Neural cell (in vitro differentiated cells): ENCODE results near the gene CHAC2. TPM values are rescaled to one million over a fixed set of nuclear protein-coding genes. Genes with fewer than 3 reads are reported as not detected.
"Not testable (repeated sequence)": the region's sequence is repeated elsewhere in the genome, so short reads cannot be mapped to it uniquely, and the experiment has no call there.

ENCODE experiments used
- H2AFZ ChIP-seq: fragments of 200-600, 300-800 bp; sonication (generic), shearing (Covaris generic); 2 replicates; pipeline ENCODE4 v1.6.0; 2014; ENCODE audit warnings: low read depth, mild to moderate bottlenecking, antibody characterized with exemption, low read length, moderate library complexity
- H3F3A ChIP-seq: fragments of 200-600 bp; shearing (Covaris generic); 2 replicates; pipeline ENCODE4 v1.6.1; 2016; ENCODE audit warnings: mild to moderate bottlenecking, moderate library complexity, mixed read lengths, antibody characterized with exemption, low read length; ENCODE audit not compliant: insufficient read depth, poor library complexity, severe bottlenecking
- H3K27ac ChIP-seq: fragments of 200-600, 300-800 bp; sonication (generic), shearing (Covaris generic); 2 replicates; pipeline ENCODE4 v1.5.1; 2014; ENCODE audit warnings: mild to moderate bottlenecking, low read length, moderate library complexity
- H3K27me3 ChIP-seq: fragments of 300-800, 200-600 bp; sonication (generic), shearing (Covaris generic); 2 replicates; pipeline ENCODE4 v1.6.0; 2014; ENCODE audit warnings: mild to moderate bottlenecking, low read depth, low read length, moderate library complexity; ENCODE audit not compliant: insufficient read depth
- H3K36me3 ChIP-seq: fragments of 300-800, 200-600 bp; sonication (generic), shearing (Covaris generic); 2 replicates; pipeline ENCODE4 v1.5.1; 2014; ENCODE audit warnings: mild to moderate bottlenecking, antibody characterized with exemption, low read length, moderate library complexity; ENCODE audit not compliant: insufficient read depth
- H3K4me2 ChIP-seq: fragments of 300-800, 200-600 bp; sonication (generic), shearing (Covaris generic); 2 replicates; pipeline ENCODE4 v1.6.0; 2014; ENCODE audit warnings: mild to moderate bottlenecking, low read length
- H3K4me3 ChIP-seq: fragments of 300-800, 200-600 bp; sonication (generic), shearing (Covaris generic); 2 replicates; pipeline ENCODE4 v1.5.1; 2014; ENCODE audit warnings: mild to moderate bottlenecking, low read length, moderate library complexity
- H3K79me2 ChIP-seq: fragments of 200-600 bp; shearing (Covaris generic); replicated peaks from 2 replicates; pipeline ENCODE4 v1.6.0; 2014; ENCODE audit warnings: mild to moderate bottlenecking, low read length, moderate library complexity; ENCODE audit not compliant: insufficient read depth
- H3K9ac ChIP-seq: fragments of 300-800, 200-600 bp; sonication (generic), shearing (Covaris generic); 2 replicates; pipeline ENCODE4 v1.6.1; 2016; ENCODE audit warnings: mild to moderate bottlenecking, low read length, mixed read lengths
- H3K9me2 ChIP-seq: fragments of 200-600 bp; shearing (Covaris generic); 2 replicates; pipeline ENCODE4 v1.6.1; 2016; ENCODE audit warnings: mild to moderate bottlenecking, low read length, mixed read lengths; ENCODE audit not compliant: insufficient read depth
- H3K9me3 ChIP-seq: fragments of 200-600, 300-800 bp; sonication (generic), shearing (Covaris generic); 2 replicates; pipeline ENCODE4 v1.6.1; 2016; ENCODE audit warnings: mild to moderate bottlenecking, mixed run types, low read length, moderate library complexity, mixed read lengths
- H4K20me1 ChIP-seq: fragments of 200-600 bp; shearing (Covaris generic); 2 replicates; pipeline ENCODE4 v1.6.1; 2016; ENCODE audit warnings: mild to moderate bottlenecking, mixed run types; ENCODE audit not compliant: insufficient read depth
- CTCF ChIP-seq: fragments of 450-650 bp; IDR thresholded peaks from 2 replicates; pipeline ENCODE4 v1.5.1; 2014; ENCODE audit warnings: antibody characterized with exemption, mild to moderate bottlenecking, moderate library complexity; ENCODE audit not compliant: poor library complexity, severe bottlenecking
- EP300 ChIP-seq: fragments of 450-650 bp; conservative IDR thresholded peaks from 2 replicates; pipeline ENCODE4 v1.6.1; 2014; ENCODE audit warnings: antibody characterized with exemption, mild to moderate bottlenecking, moderate library complexity; ENCODE audit not compliant: poor library complexity, severe bottlenecking
- EZH2 ChIP-seq: fragments of 200-600, 300-800 bp; shearing (Covaris generic), sonication (generic); IDR thresholded peaks from 2 replicates; pipeline ENCODE4 v1.6.1; 2014; ENCODE audit warnings: antibody characterized with exemption, low read length, borderline replicate concordance, mild to moderate bottlenecking; ENCODE audit not compliant: insufficient read depth, poor library complexity, severe bottlenecking
- MXI1 ChIP-seq: fragments of 450-650 bp; conservative IDR thresholded peaks from 2 replicates; pipeline ENCODE4 v1.6.1; 2014; ENCODE audit warnings: antibody characterized with exemption, mild to moderate bottlenecking; ENCODE audit not compliant: poor library complexity, severe bottlenecking
- POLR2AphosphoS5 ChIP-seq: IDR thresholded peaks from 2 replicates; pipeline ENCODE4 v1.6.1; 2012
- RAD21 ChIP-seq: fragments of 450-650 bp; conservative IDR thresholded peaks from 2 replicates; pipeline ENCODE4 v1.6.1; 2014; ENCODE audit warnings: antibody characterized with exemption, mild to moderate bottlenecking, moderate library complexity
- REST ChIP-seq: IDR thresholded peaks from 2 replicates; pipeline ENCODE4 v1.6.1; 2012; ENCODE audit warnings: borderline replicate concordance
- SMC3 ChIP-seq: fragments of 450-650 bp; conservative IDR thresholded peaks from 2 replicates; pipeline ENCODE4 v1.6.1; 2014; ENCODE audit warnings: antibody characterized with exemption, mild to moderate bottlenecking, moderate library complexity; ENCODE audit not compliant: poor library complexity
- TAF1 ChIP-seq: IDR thresholded peaks from 2 replicates; pipeline ENCODE4 v1.6.1; 2012; ENCODE audit warnings: low read depth
- polyA minus RNA-seq: library from RNA; depleted of rRNA, polyadenylated mRNA; stranded (reverse); fragments of >200 nt; gene quantifications from 2 replicates; pipeline ENCODE4 v1.2.3, GENCODE V29; 2014
- polyA plus RNA-seq: library from polyadenylated mRNA; depleted of rRNA; stranded (reverse); fragments of >200 nt; gene quantifications from 2 replicates; pipeline ENCODE4 v1.2.3, GENCODE V29; 2014

CHAC2 gene
- 6.3 and 7.7 TPM in 2 replicates for polyA plus RNA-seq
- 5.1 and 7.4 TPM in 2 replicates for polyA minus RNA-seq

GRCh38 chr2:53767405-53768241 lies at the start of gene CHAC2:
CHAC2 (plus strand) TSS chr2:53767804; CDS start chr2:53767887, 83 bp downstream.
- Histone ChIP-seq H3K27me3 (no peaks in the 10 kb centered on the region), H3K4me3 (peak within 1 kb of the TSS; percentile 81), H3K9ac (peak within 1 kb of the TSS; percentile 76), H3F3A (no peaks in the 10 kb centered on the region), H2AFZ (peak within 1 kb of the TSS; percentile 89), H3K9me3 (no peaks in the 10 kb centered on the region), H3K27ac (peak within 1 kb of the TSS; percentile 84), H4K20me1 (no peaks in the 10 kb centered on the region), H3K4me2 (peak within 1 kb of the TSS; percentile 85), H3K36me3 (no peaks in the 10 kb centered on the region), H3K9me2 (no peaks in the 10 kb centered on the region), H3K79me2 (peaks cover 14% of the 10 kb centered on the region)
- TF ChIP-seq RAD21 (no peak), CTCF (peak; percentile 58), TAF1 (no peak), EP300 (no peak), EZH2 (no peak), REST (peak; percentile 23), SMC3 (no peak), POLR2AphosphoS5 (peak; percentile 63), MXI1 (peak; percentile 84)

- not testable (repeated sequence) for H3F3A ChIP-seq, H3K9ac ChIP-seq, H3K36me3 ChIP-seq, H3K4me3 ChIP-seq, H3K9me3 ChIP-seq, H4K20me1 ChIP-seq, H3K27ac ChIP-seq, H3K9me2 ChIP-seq, H2AFZ ChIP-seq, H3K27me3 ChIP-seq, H3K4me2 ChIP-seq
- peaks cover 17% of the 10 kb centered on the region for H3K79me2 ChIP-seq
These were observed 46.7 kb upstream of the CHAC2 start for GRCh38 chr2:53720944-53721343.
